GM18951 (cell line): ENCODE measurements around the gene MAPK6.
"Not testable (repeated sequence)": the region's sequence is repeated elsewhere in the genome, so short reads cannot be mapped to it uniquely, and the experiment has no call there.

Source experiments
- POLR2A ChIP-seq: IDR thresholded peaks from 4 replicates; pipeline ENCODE4 v1.6.1; 2011; ENCODE audit warnings: mild to moderate bottlenecking; ENCODE audit not compliant: insufficient read length, insufficient read depth; ENCODE audit errors: extremely low read depth
- in situ Hi-C: fragments of 300-500 bp; cut with MboI; formaldehyde crosslinking; loops from one replicate; pipeline ENCODE4 v1.12.0; 2022; ENCODE audit warnings: low sequenced_read_pairs, mixed read lengths, inconsistent platforms; ENCODE audit not compliant: unreplicated experiment

MAPK6 gene

GRCh38 chr15:52018693-52019393 lies at the start of gene MAPK6:
MAPK6 (plus strand) TSS chr15:52019219; CDS start chr15:52046461, 27,242 bp downstream.
- TF ChIP-seq POLR2A = peak; percentile 87
- in situ Hi-C loops = no loop called here

- no peak for TF ChIP-seq POLR2A
- in situ Hi-C loops = no loop called here
Measured at GRCh38 chr15:51969728-51970127, 49.3 kb upstream of the MAPK6 start.

GRCh38 chr15:51970132-51970817 lies 48.7 kb upstream of the MAPK6 start:
- no peak for TF ChIP-seq POLR2A
- in situ Hi-C loops = no loop called here

GRCh38 chr15:51971032-51971374 lies 48.0 kb upstream of the MAPK6 start:
- no peak for TF ChIP-seq POLR2A
- in situ Hi-C loops = no loop called here

- TF ChIP-seq POLR2A = peak; percentile 92
- in situ Hi-C loops = no loop called here
Measured at GRCh38 chr15:51971375-51972133, 47.5 kb upstream of the MAPK6 start, which contains the start of gene LEO1. LEO1 (minus strand) TSS chr15:51971778; CDS start chr15:51971745, 33 bp downstream.

- in situ Hi-C loops = no loop called here
- no peak for TF ChIP-seq POLR2A
Measured at GRCh38 chr15:51973220-51973619, 45.8 kb upstream of the MAPK6 start.

GRCh38 chr15:51973775-51974174 lies 45.2 kb upstream of the MAPK6 start:
- in situ Hi-C loops = no loop called here
- no peak for TF ChIP-seq POLR2A

- TF ChIP-seq POLR2A = peak; percentile 37
- in situ Hi-C loops = loop anchor here (25.0 kb wide), 1 partner anchor 105 kb away; no protein-coding TSS in a partner anchor
Measured at GRCh38 chr15:51982013-51982769, 36.8 kb upstream of the MAPK6 start.

- TF ChIP-seq POLR2A = no peak
- in situ Hi-C loops = loop anchor here (25.0 kb wide), 1 partner anchor 105 kb away; no protein-coding TSS in a partner anchor
Measured at GRCh38 chr15:51982770-51983103, 36.3 kb upstream of the MAPK6 start.

- no peak for TF ChIP-seq POLR2A
- in situ Hi-C loops = loop anchor here (25.0 kb wide), 1 partner anchor 96 kb away; no protein-coding TSS in a partner anchor
Measured at GRCh38 chr15:51991141-51991540, 27.9 kb upstream of the MAPK6 start.

- no peak for TF ChIP-seq POLR2A
- in situ Hi-C loops = loop anchor here (25.0 kb wide), 1 partner anchor 94 kb away; no protein-coding TSS in a partner anchor
Measured at GRCh38 chr15:51992953-51993352, 26.1 kb upstream of the MAPK6 start.

GRCh38 chr15:52002351-52002750 lies 16.7 kb upstream of the MAPK6 start:
- in situ Hi-C loops = no loop called here
- TF ChIP-seq POLR2A = no peak

GRCh38 chr15:52003089-52003488 lies 15.9 kb upstream of the MAPK6 start:
- in situ Hi-C loops = not testable (repeated sequence)
